Naive thymus-derived CD8-positive, alpha-beta T cell (primary cell): ENCODE results near the gene FAM177A1. TPM values are rescaled to one million over a fixed set of nuclear protein-coding genes. Genes with fewer than 3 reads are reported as not detected.
A peak's percentile ranks its signal among the peaks of the same experiment; 100 is the strongest.

Source experiments
- ATAC-seq, 2 donors: fragments of 150-1000 bp; cut with Tn5 transposase in 1 of 2; sonication (Bioruptor Pico), chemical (Tn5 transposase) in 1 of 2; 1 replicate in 1 of 2; 2 replicates in 1 of 2; pipeline ENCODE4 v1.10.0; 2021; ENCODE audit warnings: mild to moderate bottlenecking in 2 of 2, moderate library complexity in 2 of 2
- POLR2A ChIA-PET: fragments of 350-600 bp; sonication (Branson Sonifier 250); formaldehyde crosslinking; loops from one replicate; lab custom pipeline; 2021; ENCODE audit warnings: antibody characterized with exemption; lab: Charles Lee
- DNase-seq, 10 donors: peaks; one replicate each; pipeline versions ENCODE4 v3.0.0 to v3.0.0-alpha.2; 2020 to 2022
- H3K27ac Mint-ChIP-seq, 10 donors: one replicate each; pipeline ENCODE4 v1.8.0; 2020 to 2022; ENCODE audit warnings: mild to moderate bottlenecking in 10 of 10, mixed read lengths in 10 of 10, moderate library complexity in 4 of 10, inconsistent platforms in 1 of 10
- H3K27me3 Mint-ChIP-seq, 5 donors: one replicate each; pipeline ENCODE4 v1.8.0; 2021 to 2022; ENCODE audit warnings: mixed read lengths in 5 of 5
- H3K36me3 Mint-ChIP-seq, 3 donors: one replicate each; pipeline ENCODE4 v1.8.0; 2020 to 2022; ENCODE audit warnings: mixed read lengths in 3 of 3, mild to moderate bottlenecking in 2 of 3, inconsistent platforms in 1 of 3
- H3K4me1 Mint-ChIP-seq, 4 donors: one replicate each; pipeline ENCODE4 v1.8.0; 2021 to 2022; ENCODE audit warnings: mixed read lengths in 4 of 4
- H3K4me3 Mint-ChIP-seq, 10 donors: one replicate each; pipeline ENCODE4 v1.8.0; 2020 to 2022; ENCODE audit warnings: mild to moderate bottlenecking in 10 of 10, mixed read lengths in 10 of 10, moderate library complexity in 6 of 10, inconsistent platforms in 1 of 10
- H3K9me3 Mint-ChIP-seq, 9 donors: one replicate each; pipeline ENCODE4 v1.8.0; 2020 to 2022; ENCODE audit warnings: mixed read lengths in 9 of 9, mild to moderate bottlenecking in 3 of 9, inconsistent platforms in 1 of 9, moderate library complexity in 1 of 9
- polyA plus RNA-seq, 3 donors: library from polyadenylated mRNA; unstranded; fragments of 300-500 nt; fragmentation: Illumina TruSeq; gene quantifications; one replicate each; pipeline ENCODE4 v1.2.3, GENCODE V29; 2021
- total RNA-seq, 8 experiments: library from RNA in 2 of 8; stranded (reverse) in 2 of 8; gene quantifications; one replicate each; pipeline ENCODE4 v1.2.3 and lab custom pipeline; 2021 to 2026

Gene FAM177A1
- total and polyA plus RNA-seq, 5 experiments from 2014 or later, result 32.6 to 59.8 (median 36.5) TPM

- Mint-ChIP-seq H3K9me3 (no peaks in the 10 kb centered on the region), H3K4me3 (no peak overlapping the region), H3K4me1 (peaks cover 19 to 41% (median 35%) of the 10 kb centered on the region in 4 donors), H3K27ac (peak overlapping the region in 2 of 10 donors; percentile 46 to 53), H3K27me3 (no peaks in the 10 kb centered on the region), H3K36me3 (peaks cover 14 to 93% (median 34%) of the 10 kb centered on the region in 3 donors)
- POLR2A ChIA-PET, result interaction anchor here (0.7 to 1.1 kb wide), 2 partner anchors 8 to 288 kb away, joined by 3 read pairs; partner anchors contain the start of genes PPP2R3C and PRORP
- ATAC-seq, result no peak
- DNase-seq, result no peak
Observed at GRCh38 chr14:35114036-35114435, 68.0 kb downstream of the FAM177A1 start.

DNA sequence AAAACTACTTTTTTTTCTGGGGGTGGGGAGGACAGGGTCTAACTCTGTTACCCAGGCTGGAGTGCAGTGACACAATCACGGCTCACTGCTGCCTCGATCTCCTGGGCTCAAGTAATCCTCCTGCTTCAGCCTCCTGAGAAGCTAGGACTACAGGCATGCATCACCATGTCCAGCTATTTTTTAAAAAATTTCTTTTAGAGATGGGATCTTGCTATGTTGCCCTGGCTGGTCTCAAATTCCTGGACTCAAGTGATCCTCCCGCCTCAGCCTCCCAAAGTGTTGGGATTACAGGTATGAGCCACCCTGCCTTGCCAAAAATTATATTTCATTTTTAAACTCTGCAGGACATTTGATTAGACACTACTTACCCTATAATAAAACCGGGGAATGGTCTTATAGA is 70.2 kb downstream of the FAM177A1 start:
- Mint-ChIP-seq H3K27ac (no peak overlapping the region), H3K4me1 (peaks cover 25 to 55% (median 50%) of the 10 kb centered on the region in 4 donors), H3K9me3 (no peaks in the 10 kb centered on the region), H3K27me3 (no peaks in the 10 kb centered on the region), H3K36me3 (peaks cover 14 to 87% (median 32%) of the 10 kb centered on the region in 3 donors), H3K4me3 (no peak overlapping the region)
- DNase-seq (no peak), ATAC-seq (no peak)
- POLR2A ChIA-PET, result no interaction called here

GRCh38 chr14:35117112-35117511 is 71.0 kb downstream of the FAM177A1 start:
- DNase-seq (no peak), ATAC-seq (no peak)
- Mint-ChIP-seq H3K27ac (peak overlapping the region in 8 of 10 donors; percentile 7 to 85 (median 42)), H3K4me1 (peaks cover 21 to 57% (median 54%) of the 10 kb centered on the region in 4 donors), H3K4me3 (peak overlapping the region in 2 of 10 donors; percentile 4 to 14), H3K9me3 (no peaks in the 10 kb centered on the region), H3K36me3 (peaks cover 14 to 81% (median 24%) of the 10 kb centered on the region in 3 donors), H3K27me3 (no peaks in the 10 kb centered on the region)
- POLR2A ChIA-PET, result no interaction called here

- peaks cover 32 to 84% (median 73%) of the 10 kb centered on the region in 4 donors for H3K4me1 Mint-ChIP-seq
- no peaks in the 10 kb centered on the region for H3K27me3 Mint-ChIP-seq
- DNase-seq (no peak), ATAC-seq (no peak)
- H3K27ac Mint-ChIP-seq, result peak overlapping the region; percentile 99 to 100 (median 100)
- H3K4me3 Mint-ChIP-seq, result peak overlapping the region; percentile 98 to 100 (median 100)
- H3K36me3 Mint-ChIP-seq, result peaks cover 0 to 52% (median 3%) of the 10 kb centered on the region in 3 donors
- H3K9me3 Mint-ChIP-seq, result no peaks in the 10 kb centered on the region
- POLR2A ChIA-PET, result interaction anchor here (0.5 to 5.1 kb wide), 19 partner anchors 8 to 491 kb away, joined by 3 to 54 read pairs (median 4); partner anchors contain the start of genes FAM177A1, NFKBIA, PSMA6 and SNX6
Observed at GRCh38 chr14:35121026-35121886, 75.2 kb downstream of the FAM177A1 start.

- no peaks in the 10 kb centered on the region for H3K9me3 Mint-ChIP-seq
- peak; percentile 83 to 85 for ATAC-seq
- H3K4me3 Mint-ChIP-seq, result peak within 1 kb of the TSS; percentile 98 to 100 (median 100)
- POLR2A ChIA-PET, result interaction anchor here (0.5 to 5.1 kb wide), 20 partner anchors 9 to 492 kb away, joined by 3 to 54 read pairs (median 4); partner anchors contain the start of genes FAM177A1, NFKBIA, PSMA6 and SNX6
- no peaks in the 10 kb centered on the region for H3K27me3 Mint-ChIP-seq
- H3K4me1 Mint-ChIP-seq, result peaks cover 31 to 86% (median 74%) of the 10 kb centered on the region in 4 donors
- peak within 1 kb of the TSS; percentile 99 to 100 (median 100) for H3K27ac Mint-ChIP-seq
- peak; percentile 77 to 98 (median 92) for DNase-seq
- H3K36me3 Mint-ChIP-seq, result peaks cover 0 to 49% (median 7%) of the 10 kb centered on the region in 3 donors
Observed at GRCh38 chr14:35121887-35122695, 76.0 kb downstream of the FAM177A1 start, which contains the start of the genes PPP2R3C and PRORP. Gene PPP2R3C, minus strand, starts transcription at chr14:35121990. Its CDS starts 31 bp downstream, at chr14:35121959. Gene PRORP, plus strand, starts transcription at chr14:35122552. Its CDS starts 694 bp downstream, at chr14:35123246.

GRCh38 chr14:35122696-35123387 is 76.8 kb downstream of the FAM177A1 start:
- POLR2A ChIA-PET, result interaction anchor here (0.6 to 5.1 kb wide), 19 partner anchors 8 to 493 kb away, joined by 3 to 54 read pairs (median 4); partner anchors contain the start of genes FAM177A1, NFKBIA, PSMA6 and SNX6
- no peak for DNase-seq
- H3K27ac Mint-ChIP-seq, result peak overlapping the region; percentile 99 to 100 (median 100)
- no peaks in the 10 kb centered on the region for H3K27me3 Mint-ChIP-seq
- peaks cover 0 to 49% (median 12%) of the 10 kb centered on the region in 3 donors for H3K36me3 Mint-ChIP-seq
- no peaks in the 10 kb centered on the region for H3K9me3 Mint-ChIP-seq
- peaks cover 27 to 84% (median 72%) of the 10 kb centered on the region in 4 donors for H3K4me1 Mint-ChIP-seq
- ATAC-seq, result no peak
- H3K4me3 Mint-ChIP-seq, result peak overlapping the region; percentile 98 to 100 (median 100)

DNA sequence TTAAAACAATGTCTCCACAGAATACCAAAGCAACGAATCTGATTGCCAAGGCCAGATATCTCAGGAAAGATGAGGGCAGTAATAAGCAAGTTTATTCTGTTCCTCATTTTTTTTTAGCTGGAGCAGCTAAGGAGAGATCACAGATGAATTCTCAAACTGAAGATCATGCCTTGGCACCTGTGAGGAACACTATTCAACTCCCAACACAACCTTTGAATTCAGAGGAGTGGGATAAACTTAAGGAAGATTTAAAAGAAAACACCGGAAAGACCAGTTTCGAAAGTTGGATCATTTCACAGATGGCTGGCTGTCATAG is 77.3 kb downstream of the FAM177A1 start:
- ATAC-seq, result no peak
- Mint-ChIP-seq H3K27ac (peak overlapping the region; percentile 99 to 100 (median 100)), H3K27me3 (no peaks in the 10 kb centered on the region), H3K4me1 (peaks cover 27 to 84% (median 72%) of the 10 kb centered on the region in 4 donors), H3K9me3 (no peaks in the 10 kb centered on the region), H3K4me3 (peak overlapping the region; percentile 98 to 100 (median 100)), H3K36me3 (peaks cover under 1 to 50% (median 17%) of the 10 kb centered on the region in 3 donors)
- no peak for DNase-seq
- POLR2A ChIA-PET, result interaction anchor here (1.1 to 5.1 kb wide), 7 partner anchors 8 to 493 kb away, joined by 3 to 54 read pairs (median 9); partner anchors contain the start of genes FAM177A1, NFKBIA, SNX6 and SRP54

GRCh38 chr14:35124127-35124526 is 78.1 kb downstream of the FAM177A1 start:
- no peak for ATAC-seq
- H3K27ac Mint-ChIP-seq, result peak overlapping the region in 8 of 10 donors; percentile 82 to 100 (median 100)
- no peaks in the 10 kb centered on the region for H3K9me3 Mint-ChIP-seq
- POLR2A ChIA-PET, result interaction anchor here (0.6 to 5.1 kb wide), 4 partner anchors 23 to 281 kb away, joined by 3 to 54 read pairs (median 20); partner anchors contain the start of genes FAM177A1, NFKBIA and SRP54
- H3K4me1 Mint-ChIP-seq, result peaks cover 32 to 80% (median 72%) of the 10 kb centered on the region in 4 donors
- DNase-seq, result no peak
- H3K36me3 Mint-ChIP-seq, result peaks cover 3 to 49% (median 21%) of the 10 kb centered on the region in 3 donors
- peak overlapping the region; percentile 98 to 100 (median 100) for H3K4me3 Mint-ChIP-seq
- H3K27me3 Mint-ChIP-seq, result no peaks in the 10 kb centered on the region

Other genes starting within 250 kb of the FAM177A1 start
- gene BAZ1A, start 170.9 kb upstream of the FAM177A1 start, total RNA-seq, result 10 to 100 TPM; 44.5 to 47.5 TPM
- 10 to 100 TPM in 1 of 3 donors, 1 to 10 TPM in 2; 8.5 to 10.7 (median 9.1) TPM for gene BAZ1A, start 170.9 kb upstream of the FAM177A1 start, polyA plus RNA-seq
- gene SRP54, start 63.3 kb upstream of the FAM177A1 start, total RNA-seq, result 10 to 100 TPM; 55.0 to 60.7 TPM
- 10 to 100 TPM; 18.3 to 32.2 (median 30.6) TPM for gene SRP54, start 63.3 kb upstream of the FAM177A1 start, polyA plus RNA-seq
- 10 to 100 TPM; 38.4 to 39.5 TPM for gene PPP2R3C, start 75.7 kb downstream of the FAM177A1 start, total RNA-seq
- 10 to 100 TPM; 45.6 to 57.9 (median 52.7) TPM for gene PPP2R3C, start 75.7 kb downstream of the FAM177A1 start, polyA plus RNA-seq
- 10 to 100 TPM; 33.6 to 34.1 TPM for gene PRORP, start 76.3 kb downstream of the FAM177A1 start, total RNA-seq
- gene PRORP, start 76.3 kb downstream of the FAM177A1 start, polyA plus RNA-seq, result 10 to 100 TPM; 44.3 to 55.4 (median 49.7) TPM
- gene PSMA6, start 246.1 kb downstream of the FAM177A1 start, total RNA-seq, result 100 to 1,000 TPM; 104 to 126 TPM
- 100 to 1,000 TPM; 256 to 378 (median 273) TPM for gene PSMA6, start 246.1 kb downstream of the FAM177A1 start, polyA plus RNA-seq